SH-SY5Y (cell line): Measurements from ENCODE around the gene TOLLIP.

Source experiments
- GATA2 ChIP-seq: IDR thresholded peaks from 2 replicates; pipeline ENCODE4 v1.6.1; 2011; ENCODE audit warnings: mild to moderate bottlenecking, low read depth, low read length
- GATA3 ChIP-seq: IDR thresholded peaks from 2 replicates; pipeline ENCODE4 v1.6.1; 2011; ENCODE audit warnings: low read depth, mild to moderate bottlenecking, low read length, moderate library complexity

GRCh38 chr11:1288426-1289151, 20.8 kb downstream of the TOLLIP start:
- TF ChIP-seq GATA2, result no peak
- TF ChIP-seq GATA3, result no peak
